Endothelial cell of umbilical vein (primary cell): ENCODE measurements around the gene GALNT14.

Experiments used
- CTCF ChIP-seq, 2 donors: IDR thresholded peaks; 1 replicate in 1 of 2; 2 replicates in 1 of 2; pipeline ENCODE4 v1.5.1; 2011; ENCODE audit warnings: low read length in 2 of 2, mild to moderate bottlenecking in 2 of 2, moderate library complexity in 2 of 2, control low read depth in 1 of 2, inconsistent platforms in 1 of 2, low read depth in 1 of 2; ENCODE audit not compliant: insufficient read depth in 1 of 2; ENCODE audit errors: extremely low read depth in 1 of 2
- EZH2 ChIP-seq: IDR thresholded peaks from 2 replicates; pipeline ENCODE4 v1.6.1; 2012; ENCODE audit warnings: borderline replicate concordance, low read depth, mild to moderate bottlenecking, moderate library complexity, low read length, inconsistent platforms; ENCODE audit not compliant: severe bottlenecking
- FOS ChIP-seq: IDR thresholded peaks from 2 replicates; pipeline ENCODE4 v1.6.1; 2011; ENCODE audit warnings: mild to moderate bottlenecking, low read length, moderate library complexity, borderline replicate concordance; ENCODE audit not compliant: insufficient read depth
- GATA2 ChIP-seq: IDR thresholded peaks from 2 replicates; pipeline ENCODE4 v1.7.0; 2011; ENCODE audit warnings: low read depth, mild to moderate bottlenecking, moderate library complexity, mixed read lengths, low read length; ENCODE audit not compliant: insufficient read length, insufficient read depth
- JUN ChIP-seq: IDR thresholded peaks from 2 replicates; pipeline ENCODE4 v1.6.1; 2011; ENCODE audit warnings: borderline replicate concordance, low read depth; ENCODE audit not compliant: insufficient read length, insufficient read depth
- MYC ChIP-seq: IDR thresholded peaks from one replicate; pipeline ENCODE4 v1.6.1; 2011; ENCODE audit warnings: mild to moderate bottlenecking, low read depth, low read length
- POLR2A ChIP-seq: IDR thresholded peaks from 2 replicates; pipeline ENCODE4 v1.6.1; 2012; ENCODE audit warnings: low read depth, mild to moderate bottlenecking, control low read depth, low read length
- POLR2AphosphoS5 ChIP-seq: IDR thresholded peaks from 2 replicates; pipeline ENCODE4 v1.6.1; 2012; ENCODE audit warnings: low read depth, mild to moderate bottlenecking, control low read depth, low read length, moderate library complexity; ENCODE audit not compliant: insufficient read depth
- TF ChIP-seq, protein P1 (sequence below): IDR thresholded peaks from 2 replicates; pipeline ENCODE4 v1.6.1; 2011; ENCODE audit not compliant: insufficient read depth, insufficient read length

GRCh38 chr2:31122133-31122532 is 16.1 kb downstream of the GALNT14 start:
- TF ChIP-seq CTCF (IDR thresholded peaks at IDR 0.05; ENCODE audit: extremely low read depth in 1 of 2, insufficient read depth in 1 of 2, low read depth in 1 of 2, low read length in 2 of 2) = no peak
- TF ChIP-seq POLR2AphosphoS5 = no peak
- TF ChIP-seq POLR2A = no peak
- no peak for TF ChIP-seq EZH2
- TF ChIP-seq MYC = no peak
- TF ChIP-seq, protein P1, sequence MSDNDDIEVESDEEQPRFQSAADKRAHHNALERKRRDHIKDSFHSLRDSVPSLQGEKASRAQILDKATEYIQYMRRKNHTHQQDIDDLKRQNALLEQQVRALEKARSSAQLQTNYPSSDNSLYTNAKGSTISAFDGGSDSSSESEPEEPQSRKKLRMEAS = no peak
- TF ChIP-seq GATA2 = no peak
- no peak for TF ChIP-seq JUN
- TF ChIP-seq FOS = no peak
